GM18868 (cell line): ENCODE results near the gene CDK19.
"Not testable (repeated sequence)": the region's sequence is repeated elsewhere in the genome, so short reads cannot be mapped to it uniquely, and the experiment has no call there.

Source experiments
- ATAC-seq: cut with Tn5 transposase; IDR thresholded peaks from one replicate; pipeline ENCODE4 v1.9.1; 2021; ENCODE audit warnings: mild to moderate bottlenecking, moderate library complexity; ENCODE audit not compliant: unreplicated experiment

Gene CDK19

GRCh38 chr6:110761371-110761770 lies 53.9 kb downstream of the CDK19 start:
- no peak for ATAC-seq

- no peak for ATAC-seq
Measured at GRCh38 chr6:110760589-110760988, 54.7 kb downstream of the CDK19 start.

- ATAC-seq = not testable (repeated sequence)
Measured at GRCh38 chr6:110760098-110760497, 55.2 kb downstream of the CDK19 start.

GRCh38 chr6:110757926-110758325 lies 57.3 kb downstream of the CDK19 start:
- ATAC-seq = no peak

GRCh38 chr6:110756817-110757216 lies 58.5 kb downstream of the CDK19 start:
- peak; percentile 76 for ATAC-seq

- ATAC-seq = no peak
Measured at GRCh38 chr6:110755411-110755834, 59.8 kb downstream of the CDK19 start.

- not testable (repeated sequence) for ATAC-seq
Measured at GRCh38 chr6:110753936-110754668, 61.2 kb downstream of the CDK19 start.

GRCh38 chr6:110748453-110748852 lies 66.8 kb downstream of the CDK19 start:
- ATAC-seq = no peak

GRCh38 chr6:110746680-110747079 lies 68.6 kb downstream of the CDK19 start:
- no peak for ATAC-seq

- ATAC-seq = no peak
Measured at GRCh38 chr6:110744991-110745390, 70.3 kb downstream of the CDK19 start.

- ATAC-seq = not testable (repeated sequence)
Measured at GRCh38 chr6:110742552-110742951, 72.7 kb downstream of the CDK19 start.

GRCh38 chr6:110741517-110741916 lies 73.8 kb downstream of the CDK19 start:
- ATAC-seq = no peak

- ATAC-seq = no peak
Measured at GRCh38 chr6:110738899-110739365, 76.3 kb downstream of the CDK19 start.

- no peak for ATAC-seq
Measured at GRCh38 chr6:110735666-110736065, 79.6 kb downstream of the CDK19 start.

GRCh38 chr6:110731898-110732297 lies 83.4 kb downstream of the CDK19 start:
- no peak for ATAC-seq

GRCh38 chr6:110731196-110731595 lies 84.1 kb downstream of the CDK19 start:
- no peak for ATAC-seq

GRCh38 chr6:110728501-110728900 lies 86.8 kb downstream of the CDK19 start:
- peak; percentile 85 for ATAC-seq

- no peak for ATAC-seq
Measured at GRCh38 chr6:110723017-110723416, 92.3 kb downstream of the CDK19 start.

- no peak for ATAC-seq
Measured at GRCh38 chr6:110720066-110720465, 95.2 kb downstream of the CDK19 start.

GRCh38 chr6:110719601-110720000 lies 95.7 kb downstream of the CDK19 start:
- not testable (repeated sequence) for ATAC-seq

- ATAC-seq = peak; percentile 43
Measured at GRCh38 chr6:110714143-110714542, 101.1 kb downstream of the CDK19 start.

- ATAC-seq = no peak
Measured at GRCh38 chr6:110712238-110712637, 103.0 kb downstream of the CDK19 start.

GRCh38 chr6:110710115-110710514 lies 105.2 kb downstream of the CDK19 start:
- ATAC-seq = no peak
